ENCODE measurements around the gene BEX4. TPM values are rescaled to one million over a fixed set of nuclear protein-coding genes. Genes with fewer than 3 reads are reported as not detected.
A peak's percentile ranks its signal among the peaks of the same experiment; 100 is the strongest.

BEX4 gene
- total and polyA plus RNA-seq, 2 experiments from 2014 or later = 39.3 to 135 TPM

DNA sequence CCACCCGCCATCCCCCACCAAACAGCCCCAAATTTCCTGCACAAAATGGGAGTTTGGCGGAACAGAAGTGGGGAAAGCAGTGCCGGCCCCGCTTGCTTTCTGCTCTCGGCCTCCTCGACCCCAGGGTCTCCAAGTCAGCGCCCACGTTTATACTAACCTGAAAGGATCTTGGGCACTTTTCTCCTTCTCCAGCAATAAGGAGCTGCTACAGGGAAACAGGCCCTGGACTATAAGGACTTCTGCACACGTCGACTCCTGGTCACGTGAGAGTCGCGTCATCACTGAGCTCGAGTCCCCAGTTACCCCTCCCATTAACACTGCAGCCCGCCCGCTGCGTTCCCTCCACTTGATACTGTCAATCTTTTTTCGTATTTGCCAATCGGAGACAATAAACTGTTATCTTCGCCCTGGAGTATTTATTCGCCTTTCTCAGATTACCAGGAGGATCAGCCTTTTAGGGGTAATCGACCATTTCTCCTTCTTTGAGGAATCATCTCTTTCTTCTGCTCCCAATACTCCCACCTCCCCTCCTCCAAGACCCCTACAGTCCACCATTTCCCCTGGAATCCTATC, 40.1 kb downstream of the BEX4 start, which contains the start of gene TCEAL8 (continued):
- TF ChIP-seq, protein P1, sequence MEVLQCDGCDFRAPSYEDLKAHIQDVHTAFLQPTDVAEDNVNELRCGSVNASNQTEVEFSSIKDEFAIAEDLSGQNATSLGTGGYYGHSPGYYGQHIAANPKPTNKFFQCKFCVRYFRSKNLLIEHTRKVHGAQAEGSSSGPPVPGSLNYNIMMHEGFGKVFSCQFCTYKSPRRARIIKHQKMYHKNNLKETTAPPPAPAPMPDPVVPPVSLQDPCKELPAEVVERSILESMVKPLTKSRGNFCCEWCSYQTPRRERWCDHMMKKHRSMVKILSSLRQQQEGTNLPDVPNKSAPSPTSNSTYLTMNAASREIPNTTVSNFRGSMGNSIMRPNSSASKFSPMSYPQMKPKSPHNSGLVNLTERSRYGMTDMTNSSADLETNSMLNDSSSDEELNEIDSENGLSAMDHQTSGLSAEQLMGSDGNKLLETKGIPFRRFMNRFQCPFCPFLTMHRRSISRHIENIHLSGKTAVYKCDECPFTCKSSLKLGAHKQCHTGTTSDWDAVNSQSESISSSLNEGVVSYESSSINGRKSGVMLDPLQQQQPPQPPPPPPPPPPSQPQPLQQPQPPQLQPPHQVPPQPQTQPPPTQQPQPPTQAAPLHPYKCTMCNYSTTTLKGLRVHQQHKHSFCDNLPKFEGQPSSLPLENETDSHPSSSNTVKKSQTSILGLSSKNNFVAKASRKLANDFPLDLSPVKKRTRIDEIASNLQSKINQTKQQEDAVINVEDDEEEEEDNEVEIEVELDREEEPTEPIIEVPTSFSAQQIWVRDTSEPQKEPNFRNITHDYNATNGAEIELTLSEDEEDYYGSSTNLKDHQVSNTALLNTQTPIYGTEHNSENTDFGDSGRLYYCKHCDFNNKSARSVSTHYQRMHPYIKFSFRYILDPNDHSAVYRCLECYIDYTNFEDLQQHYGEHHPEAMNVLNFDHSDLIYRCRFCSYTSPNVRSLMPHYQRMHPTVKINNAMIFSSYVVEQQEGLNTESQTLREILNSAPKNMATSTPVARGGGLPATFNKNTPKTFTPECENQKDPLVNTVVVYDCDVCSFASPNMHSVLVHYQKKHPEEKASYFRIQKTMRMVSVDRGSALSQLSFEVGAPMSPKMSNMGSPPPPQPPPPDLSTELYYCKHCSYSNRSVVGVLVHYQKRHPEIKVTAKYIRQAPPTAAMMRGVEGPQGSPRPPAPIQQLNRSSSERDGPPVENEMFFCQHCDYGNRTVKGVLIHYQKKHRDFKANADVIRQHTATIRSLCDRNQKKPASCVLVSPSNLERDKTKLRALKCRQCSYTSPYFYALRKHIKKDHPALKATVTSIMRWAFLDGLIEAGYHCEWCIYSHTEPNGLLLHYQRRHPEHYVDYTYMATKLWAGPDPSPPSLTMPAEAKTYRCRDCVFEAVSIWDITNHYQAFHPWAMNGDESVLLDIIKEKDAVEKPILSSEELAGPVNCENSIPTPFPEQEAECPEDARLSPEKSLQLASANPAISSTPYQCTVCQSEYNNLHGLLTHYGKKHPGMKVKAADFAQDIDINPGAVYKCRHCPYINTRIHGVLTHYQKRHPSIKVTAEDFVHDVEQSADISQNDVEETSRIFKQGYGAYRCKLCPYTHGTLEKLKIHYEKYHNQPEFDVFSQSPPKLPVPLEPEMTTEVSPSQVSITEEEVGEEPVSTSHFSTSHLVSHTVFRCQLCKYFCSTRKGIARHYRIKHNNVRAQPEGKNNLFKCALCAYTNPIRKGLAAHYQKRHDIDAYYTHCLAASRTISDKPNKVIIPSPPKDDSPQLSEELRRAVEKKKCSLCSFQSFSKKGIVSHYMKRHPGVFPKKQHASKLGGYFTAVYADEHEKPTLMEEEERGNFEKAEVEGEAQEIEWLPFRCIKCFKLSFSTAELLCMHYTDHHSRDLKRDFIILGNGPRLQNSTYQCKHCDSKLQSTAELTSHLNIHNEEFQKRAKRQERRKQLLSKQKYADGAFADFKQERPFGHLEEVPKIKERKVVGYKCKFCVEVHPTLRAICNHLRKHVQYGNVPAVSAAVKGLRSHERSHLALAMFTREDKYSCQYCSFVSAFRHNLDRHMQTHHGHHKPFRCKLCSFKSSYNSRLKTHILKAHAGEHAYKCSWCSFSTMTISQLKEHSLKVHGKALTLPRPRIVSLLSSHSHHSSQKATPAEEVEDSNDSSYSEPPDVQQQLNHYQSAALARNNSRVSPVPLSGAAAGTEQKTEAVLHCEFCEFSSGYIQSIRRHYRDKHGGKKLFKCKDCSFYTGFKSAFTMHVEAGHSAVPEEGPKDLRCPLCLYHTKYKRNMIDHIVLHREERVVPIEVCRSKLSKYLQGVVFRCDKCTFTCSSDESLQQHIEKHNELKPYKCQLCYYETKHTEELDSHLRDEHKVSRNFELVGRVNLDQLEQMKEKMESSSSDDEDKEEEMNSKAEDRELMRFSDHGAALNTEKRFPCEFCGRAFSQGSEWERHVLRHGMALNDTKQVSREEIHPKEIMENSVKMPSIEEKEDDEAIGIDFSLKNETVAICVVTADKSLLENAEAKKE (CRISPR knock-in tag; IDR thresholded peaks at IDR 0.05) = no peak
- no peak for TF ChIP-seq STAT1 (IDR thresholded peaks at IDR 0.05; ENCODE audit: unreplicated experiment)
- TF ChIP-seq CREB1 (CRISPR knock-in tag; IDR thresholded peaks at IDR 0.05; ENCODE audit: low read depth) = peak; percentile 87
- TF ChIP-seq, protein P2, sequence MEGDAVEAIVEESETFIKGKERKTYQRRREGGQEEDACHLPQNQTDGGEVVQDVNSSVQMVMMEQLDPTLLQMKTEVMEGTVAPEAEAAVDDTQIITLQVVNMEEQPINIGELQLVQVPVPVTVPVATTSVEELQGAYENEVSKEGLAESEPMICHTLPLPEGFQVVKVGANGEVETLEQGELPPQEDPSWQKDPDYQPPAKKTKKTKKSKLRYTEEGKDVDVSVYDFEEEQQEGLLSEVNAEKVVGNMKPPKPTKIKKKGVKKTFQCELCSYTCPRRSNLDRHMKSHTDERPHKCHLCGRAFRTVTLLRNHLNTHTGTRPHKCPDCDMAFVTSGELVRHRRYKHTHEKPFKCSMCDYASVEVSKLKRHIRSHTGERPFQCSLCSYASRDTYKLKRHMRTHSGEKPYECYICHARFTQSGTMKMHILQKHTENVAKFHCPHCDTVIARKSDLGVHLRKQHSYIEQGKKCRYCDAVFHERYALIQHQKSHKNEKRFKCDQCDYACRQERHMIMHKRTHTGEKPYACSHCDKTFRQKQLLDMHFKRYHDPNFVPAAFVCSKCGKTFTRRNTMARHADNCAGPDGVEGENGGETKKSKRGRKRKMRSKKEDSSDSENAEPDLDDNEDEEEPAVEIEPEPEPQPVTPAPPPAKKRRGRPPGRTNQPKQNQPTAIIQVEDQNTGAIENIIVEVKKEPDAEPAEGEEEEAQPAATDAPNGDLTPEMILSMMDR (conservative IDR thresholded peaks at IDR 0.05; ENCODE audit: low read depth in 2 of 2) = no peak
- TF ChIP-seq JUNB (IDR thresholded peaks at IDR 0.05; ENCODE audit: unreplicated experiment) = no peak

DNA sequence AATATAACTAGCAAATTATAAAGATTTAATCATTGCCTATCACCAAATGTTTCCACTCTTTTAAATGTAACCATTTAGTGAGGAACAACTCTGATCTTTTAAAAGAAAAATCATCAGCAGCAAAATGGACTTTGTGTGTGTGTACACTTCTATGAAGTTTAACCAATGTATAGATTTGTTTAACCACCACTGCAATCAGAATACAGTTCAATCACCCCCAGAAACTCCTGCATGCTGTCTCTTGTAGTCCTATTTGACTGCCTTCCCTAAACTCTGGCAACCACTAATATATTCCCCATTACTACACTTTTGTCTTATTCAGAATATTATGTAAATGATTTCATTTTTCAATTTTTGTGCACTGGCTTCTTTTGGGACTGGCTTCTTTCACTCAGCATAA, 41.7 kb downstream of the BEX4 start:
- no peaks in the 10 kb centered on the region for H3F3A ChIP-seq (replicated peaks; ENCODE audit: low read depth)
- no peak for DNase-seq (ENCODE audit: low spot score)
- H3K4me1 ChIP-seq (ENCODE audit: insufficient read depth) = peaks cover 11% of the 10 kb centered on the region
- Mint-ChIP-seq H3K9me3 (no peaks in the 10 kb centered on the region), H3K36me3 (ENCODE audit: low read depth) (peaks cover 27% of the 10 kb centered on the region), H3K4me1 (peaks cover 22% of the 10 kb centered on the region; the same call in 2 of the 3 replicates), H3K27ac (no peak overlapping the region), H3K27me3 (ENCODE audit: insufficient read depth, low read depth, poor library complexity) (peaks cover 7% of the 10 kb centered on the region), H3K4me3 (no peak overlapping the region)
- H3K27ac ChIP-seq (ENCODE audit: low read depth) = no peak overlapping the region
- no peaks in the 10 kb centered on the region for H3K9me2 ChIP-seq (ENCODE audit: insufficient read depth)
- peaks cover 6% of the 10 kb centered on the region; the same call in 1 of the 2 replicates for H3K36me3 ChIP-seq (ENCODE audit: insufficient read depth)
- no peak overlapping the region for H3K4me3 ChIP-seq
- no peak overlapping the region for H2AFZ ChIP-seq
- no peaks in the 10 kb centered on the region for H4K20me1 ChIP-seq (replicated peaks; ENCODE audit: insufficient read depth)
- H3K79me2 ChIP-seq (replicated peaks; ENCODE audit: insufficient read depth) = peaks cover 12% of the 10 kb centered on the region
- no peak overlapping the region for H3K4me2 ChIP-seq
- no peak for ATAC-seq
- H3K27me3 ChIP-seq (ENCODE audit: insufficient read depth) = no peaks in the 10 kb centered on the region
- TF ChIP-seq, protein P1 (CRISPR knock-in tag; IDR thresholded peaks at IDR 0.05) = no peak
- no peak for TF ChIP-seq NANOG (IDR thresholded peaks at IDR 0.05; ENCODE audit: borderline replicate concordance)

Data from GM23338 (cell line).